GM23338 (cell line): Measurements from ENCODE around the gene LYST. TPM values are rescaled to one million over a fixed set of nuclear protein-coding genes. Genes with fewer than 3 reads are reported as not detected.

Source experiments
- ATAC-seq: fragments of 200-7000 bp; cut with Tn5 transposase; 3 replicates; pipeline ENCODE4 v1.9.1; 2020
- DNase-seq: peaks from one replicate; pipeline ENCODE4 v3.0.0-alpha.2; 2015; ENCODE audit warnings: low spot score
- H2AFZ ChIP-seq: fragments of 200-600 bp; sonication (generic); 2 replicates; pipeline ENCODE4 v1.8.0; 2016; ENCODE audit warnings: antibody characterized with exemption, mild to moderate bottlenecking, moderate library complexity
- H3F3A ChIP-seq: fragments of 200-600 bp; sonication (generic); replicated peaks from 2 replicates; pipeline ENCODE4 v1.8.0; 2017; ENCODE audit warnings: antibody characterized with exemption, mixed run types, low read depth
- H3K27ac ChIP-seq: fragments of 200-600 bp; sonication (generic); 2 replicates; pipeline ENCODE4 v1.6.1; 2016; ENCODE audit warnings: low read depth
- H3K27me3 ChIP-seq: fragments of 200-600 bp; sonication (generic); 2 replicates; pipeline ENCODE4 v1.8.0; 2016; ENCODE audit warnings: mild to moderate bottlenecking, mixed run types, moderate library complexity; ENCODE audit not compliant: insufficient read depth
- H3K36me3 ChIP-seq: fragments of 200-600 bp; sonication (generic); 2 replicates; pipeline ENCODE4 v1.8.0; 2016; ENCODE audit warnings: mild to moderate bottlenecking; ENCODE audit not compliant: insufficient read depth
- H3K4me1 ChIP-seq: fragments of 200-600 bp; sonication (generic); 2 replicates; pipeline ENCODE4 v1.8.0; 2016; ENCODE audit warnings: mild to moderate bottlenecking, moderate library complexity; ENCODE audit not compliant: insufficient read depth
- H3K4me2 ChIP-seq: fragments of 200-600 bp; sonication (generic); 2 replicates; pipeline ENCODE4 v1.7.1; 2017; ENCODE audit warnings: mixed run types
- H3K4me3 ChIP-seq: fragments of 200-600 bp; sonication (generic); 2 replicates; pipeline ENCODE4 v1.6.1; 2016; ENCODE audit warnings: mixed run types
- H3K79me2 ChIP-seq: fragments of 200-600 bp; sonication (generic); replicated peaks from 2 replicates; pipeline ENCODE4 v1.8.0; 2017; ENCODE audit warnings: mild to moderate bottlenecking; ENCODE audit not compliant: insufficient read depth
- H3K9me2 ChIP-seq: fragments of 200-600 bp; sonication (generic); 2 replicates; pipeline ENCODE4 v1.8.0; 2017; ENCODE audit not compliant: insufficient read depth
- H4K20me1 ChIP-seq: fragments of 200-600 bp; sonication (generic); replicated peaks from 2 replicates; pipeline ENCODE4 v1.8.0; 2017; ENCODE audit warnings: mild to moderate bottlenecking; ENCODE audit not compliant: insufficient read depth
- H3K27ac Mint-ChIP-seq: 2 replicates; pipeline ENCODE4 v1.8.0; 2020; ENCODE audit warnings: inconsistent platforms, mild to moderate bottlenecking, moderate library complexity, mixed read lengths
- H3K27me3 Mint-ChIP-seq: 3 replicates; pipeline ENCODE4 v1.8.0; 2022; ENCODE audit warnings: low read depth, mild to moderate bottlenecking, moderate library complexity, mixed read lengths, inconsistent platforms; ENCODE audit not compliant: insufficient read depth, poor library complexity
- H3K36me3 Mint-ChIP-seq: 3 replicates; pipeline ENCODE4 v1.8.0; 2021; ENCODE audit warnings: low read depth, mild to moderate bottlenecking, inconsistent platforms, moderate library complexity, mixed read lengths
- H3K4me1 Mint-ChIP-seq: 3 replicates; pipeline ENCODE4 v1.8.0; 2020; ENCODE audit warnings: mild to moderate bottlenecking, inconsistent platforms, mixed read lengths
- H3K4me3 Mint-ChIP-seq: 3 replicates; pipeline ENCODE4 v1.8.0; 2021; ENCODE audit warnings: moderate library complexity, mild to moderate bottlenecking, inconsistent platforms, mixed read lengths
- H3K9me3 Mint-ChIP-seq: 3 replicates; pipeline ENCODE4 v1.8.0; 2020; ENCODE audit warnings: moderate library complexity, mild to moderate bottlenecking, inconsistent platforms, mixed read lengths
- CREB1 ChIP-seq: fragments of 250-450 bp; sonication (Bioruptor Pico); IDR thresholded peaks from 2 replicates; pipeline ENCODE4 v1.5.0; 2020; ENCODE audit warnings: low read depth, mild to moderate bottlenecking, moderate library complexity
- CTCF ChIP-seq, 2 experiments: fragments of 200-600 bp in 1 of 2; sonication (generic) in 1 of 2; conservative IDR thresholded peaks; 2 replicates each; pipeline versions ENCODE4 v1.5.1 to v1.6.1; 2016 to 2017; ENCODE audit warnings: antibody characterized with exemption in 2 of 2, low read depth in 2 of 2, mild to moderate bottlenecking in 2 of 2, moderate library complexity in 1 of 2
- ETS1 ChIP-seq: IDR thresholded peaks from 2 replicates; pipeline ENCODE4 v1.6.1; 2016; ENCODE audit warnings: antibody characterized with exemption
- EZH2 ChIP-seq: fragments of 200-600 bp; sonication (generic); IDR thresholded peaks from one replicate; pipeline ENCODE4 v1.8.0; 2017; ENCODE audit warnings: antibody characterized with exemption, mild to moderate bottlenecking, low read depth; ENCODE audit not compliant: unreplicated experiment
- EZH2phosphoT487 ChIP-seq: fragments of 200-600 bp; sonication (generic); IDR thresholded peaks from one replicate; pipeline ENCODE4 v1.8.1; 2018; ENCODE audit warnings: antibody characterized with exemption; ENCODE audit not compliant: unreplicated experiment
- JUNB ChIP-seq: IDR thresholded peaks from one replicate; pipeline ENCODE4 v1.6.1; 2016; ENCODE audit warnings: antibody characterized with exemption; ENCODE audit not compliant: unreplicated experiment
- NANOG ChIP-seq: IDR thresholded peaks from 2 replicates; pipeline ENCODE4 v1.6.1; 2016; ENCODE audit warnings: antibody characterized with exemption, borderline replicate concordance
- POLR2AphosphoS5 ChIP-seq: IDR thresholded peaks from 2 replicates; pipeline ENCODE4 v1.6.1; 2016; ENCODE audit warnings: antibody characterized with exemption, low read depth
- REST ChIP-seq: IDR thresholded peaks from one replicate; pipeline ENCODE4 v1.6.1; 2018; ENCODE audit warnings: antibody characterized with exemption; ENCODE audit not compliant: unreplicated experiment
- STAT1 ChIP-seq: IDR thresholded peaks from one replicate; pipeline ENCODE4 v1.6.1; 2016; ENCODE audit warnings: antibody characterized with exemption; ENCODE audit not compliant: unreplicated experiment
- ZNF114 ChIP-seq: fragments of 250-450 bp; sonication (Bioruptor Pico); IDR thresholded peaks from 2 replicates; pipeline ENCODE4 v1.5.0; 2020; ENCODE audit warnings: mild to moderate bottlenecking, moderate library complexity
- ZNF331 ChIP-seq: fragments of 250-450 bp; sonication (Bioruptor Pico); IDR thresholded peaks from 2 replicates; pipeline ENCODE4 v1.5.0; 2020; ENCODE audit warnings: low read depth, mild to moderate bottlenecking, moderate library complexity
- polyA plus RNA-seq: library from polyadenylated mRNA; unstranded; fragments of >200 nt; fragmentation: Nextera tagmentation; extraction: Ambion mirVana; gene quantifications from 2 replicates; pipeline ENCODE4 v1.2.1, GENCODE V29; 2016
- total RNA-seq: library from RNA; depleted of rRNA; stranded (reverse); fragments of >200 nt; shearing (Covaris generic); gene quantifications from 2 replicates; pipeline ENCODE4 v1.2.3, GENCODE V29; 2014

LYST gene
- total and polyA plus RNA-seq, 2 experiments from 2014 or later, result 0.21 to 1.0 TPM

DNA sequence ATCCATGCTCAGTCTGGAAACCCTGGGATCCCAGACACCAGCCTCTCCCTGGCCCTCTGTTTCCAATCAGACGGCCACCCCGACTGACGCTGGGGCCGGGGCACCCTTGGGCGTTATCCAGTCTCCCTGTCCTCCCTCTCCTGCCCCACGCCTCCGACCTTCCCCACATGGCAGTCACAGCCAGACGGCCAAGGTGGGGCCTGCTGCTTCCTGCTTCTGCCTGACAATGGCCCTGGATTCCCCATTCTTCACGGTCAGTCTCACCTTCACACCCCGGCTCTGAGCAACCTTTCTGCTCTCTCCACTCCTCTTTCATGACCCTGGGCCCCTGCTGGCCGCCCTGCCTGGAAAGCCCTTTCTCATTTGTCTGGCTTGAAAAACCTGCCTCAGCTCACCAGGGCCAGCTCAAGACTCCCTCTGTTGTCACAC, 223.7 kb downstream of the LYST start:
- H3K79me2 ChIP-seq, result peaks cover 98% of the 10 kb centered on the region
- peaks cover 35% of the 10 kb centered on the region for H3K4me1 ChIP-seq
- H3K4me2 ChIP-seq, result peak overlapping the region; percentile 65
- DNase-seq (peak; percentile 69), ATAC-seq (peak; percentile 86)
- H3K27me3 ChIP-seq, result no peaks in the 10 kb centered on the region
- Mint-ChIP-seq H3K27ac (peak overlapping the region; percentile 68), H3K27me3 (peaks cover 9% of the 10 kb centered on the region), H3K36me3 (no peaks in the 10 kb centered on the region; the same call in 2 of the 3 replicates), H3K9me3 (no peaks in the 10 kb centered on the region), H3K4me3 (peak overlapping the region; percentile 6; the same call in 2 of the 3 replicates), H3K4me1 (peaks cover 61% of the 10 kb centered on the region)
- TF ChIP-seq CTCF (conservative IDR thresholded peaks at IDR 0.05; ENCODE audit: low read depth in 2 of 2) (0 out of 4 replicates have a peak, but pooled peaks of 1 of the 2 experiments have one; percentile 17), EZH2phosphoT487 (no peak)
- H3K9me2 ChIP-seq, result peaks cover 3% of the 10 kb centered on the region; the same call in 1 of the 2 replicates
- 0 out of 2 replicates have a peak, but pooled peaks cover 3% of the 10 kb centered on the region for H3F3A ChIP-seq
- no peaks in the 10 kb centered on the region for H3K36me3 ChIP-seq
- H2AFZ ChIP-seq, result no peak overlapping the region
- peaks cover 26% of the 10 kb centered on the region for H4K20me1 ChIP-seq
- H3K4me3 ChIP-seq, result no peak overlapping the region
- H3K27ac ChIP-seq, result peak overlapping the region; percentile 73

DNA sequence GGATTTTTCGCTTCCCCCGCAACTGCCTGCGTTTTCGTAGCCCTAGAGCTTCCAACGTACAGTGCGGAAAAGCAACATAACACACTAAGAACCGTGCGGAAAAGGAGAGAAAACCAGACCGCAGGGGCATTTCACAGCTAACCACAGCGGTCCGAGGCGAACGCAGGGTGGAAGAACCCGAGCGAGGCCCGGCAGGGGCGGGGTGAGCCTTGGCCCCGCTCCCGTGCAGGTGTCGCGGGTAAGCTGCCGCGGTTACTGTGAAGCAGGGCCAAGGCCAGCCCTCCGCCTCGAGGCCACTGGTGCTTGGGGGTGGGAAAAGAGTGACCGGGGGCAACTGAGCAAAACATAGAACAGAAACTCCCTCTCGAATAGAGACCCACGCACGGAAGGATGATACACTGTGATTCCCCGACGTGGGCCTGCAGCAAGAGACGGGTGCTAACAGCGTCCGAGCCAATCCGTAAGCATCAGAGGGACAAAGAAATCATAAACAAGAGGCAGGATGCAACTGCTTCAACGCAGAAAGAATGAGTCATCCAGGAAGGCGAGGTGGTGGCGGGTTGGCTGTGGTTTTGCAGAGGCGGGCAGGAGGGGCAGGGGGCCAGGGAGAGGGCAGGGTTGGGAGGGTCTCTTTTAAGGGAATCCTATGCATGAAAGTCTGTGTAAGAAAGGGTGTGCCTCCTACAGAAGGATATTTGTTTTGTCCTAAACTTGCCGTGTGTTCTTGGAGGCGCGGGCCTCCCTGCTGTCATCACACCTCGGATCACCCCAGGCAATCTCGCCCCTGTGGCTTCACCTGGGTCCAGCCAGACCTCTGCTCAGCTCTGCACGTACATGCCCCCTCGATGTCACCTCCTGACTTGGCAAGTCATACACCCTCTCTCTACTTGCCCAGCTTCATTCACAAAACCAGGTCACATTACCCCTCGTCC, 224.4 kb downstream of the LYST start:
- H3K9me3 Mint-ChIP-seq, result no peaks in the 10 kb centered on the region
- Histone ChIP-seq H4K20me1 (peaks cover 26% of the 10 kb centered on the region), H2AFZ (no peak overlapping the region), H3K4me2 (peak overlapping the region; percentile 65), H3F3A (0 out of 2 replicates have a peak, but pooled peaks cover 3% of the 10 kb centered on the region), H3K9me2 (peaks cover 3% of the 10 kb centered on the region; the same call in 1 of the 2 replicates), H3K36me3 (no peaks in the 10 kb centered on the region), H3K79me2 (peaks cover 92% of the 10 kb centered on the region), H3K27me3 (no peaks in the 10 kb centered on the region), H3K27ac (peak overlapping the region; percentile 80), H3K4me3 (no peak overlapping the region), H3K4me1 (peaks cover 28% of the 10 kb centered on the region)
- DNase-seq (peak; percentile 59), ATAC-seq (peak; percentile 47)
- H3K27ac Mint-ChIP-seq, result peak overlapping the region; percentile 83
- H3K4me1 Mint-ChIP-seq, result peaks cover 55% of the 10 kb centered on the region
- H3K4me3 Mint-ChIP-seq, result peak overlapping the region; percentile 44; the same call in 1 of the 3 replicates
- no peaks in the 10 kb centered on the region; the same call in 2 of the 3 replicates for H3K36me3 Mint-ChIP-seq
- peaks cover 6% of the 10 kb centered on the region for H3K27me3 Mint-ChIP-seq
- no peak for TF ChIP-seq ZNF331
- no peak for TF ChIP-seq EZH2
- no peak for TF ChIP-seq CTCF (conservative IDR thresholded peaks at IDR 0.05; ENCODE audit: low read depth in 2 of 2)
- TF ChIP-seq NANOG, result no peak
- no peak for TF ChIP-seq EZH2phosphoT487
- no peak for TF ChIP-seq REST
- no peak for TF ChIP-seq ZNF114 (CRISPR knock-in tag)
- TF ChIP-seq ETS1, result no peak
- no peak for TF ChIP-seq POLR2AphosphoS5
- TF ChIP-seq STAT1, result no peak
- no peak for TF ChIP-seq JUNB
- TF ChIP-seq CREB1 (CRISPR knock-in tag), result no peak
